CD4-positive, CD25-positive, alpha-beta regulatory T cell (primary cell): ENCODE results near the gene TEK. TPM values are rescaled to one million over a fixed set of nuclear protein-coding genes. Genes with fewer than 3 reads are reported as not detected.

ENCODE experiments used
- ATAC-seq, 2 donors: fragments of 150-1000 bp; cut with Tn5 transposase; one replicate each; pipeline ENCODE4 v1.10.0; 2021; ENCODE audit warnings: low read depth in 2 of 2, moderate number of reproducible peaks in 2 of 2, moderate library complexity in 1 of 2
- DNase-seq, 3 donors: peaks; one replicate each; pipeline versions ENCODE4 v3.0.0 to v3.0.0-alpha.2; 2012 to 2022; ENCODE audit warnings: mixed read lengths in 1 of 3
- H3K27ac ChIP-seq: one replicate; pipeline ENCODE4 v1.7.0; 2013; ENCODE audit warnings: mild to moderate bottlenecking, low read length; ENCODE audit not compliant: insufficient read depth, poor library complexity, severe bottlenecking
- H3K27me3 ChIP-seq: one replicate; pipeline ENCODE4 v1.7.0; 2013; ENCODE audit warnings: low read length; ENCODE audit not compliant: control insufficient read depth, insufficient read depth
- H3K36me3 ChIP-seq: one replicate; pipeline ENCODE4 v1.7.0; 2013; ENCODE audit warnings: mild to moderate bottlenecking, low read length, moderate library complexity; ENCODE audit not compliant: control insufficient read depth, insufficient read depth
- H3K4me1 ChIP-seq: 2 replicates; pipeline ENCODE4 v1.7.0; 2013; ENCODE audit warnings: mild to moderate bottlenecking, low read length; ENCODE audit not compliant: insufficient read depth, control insufficient read depth, poor library complexity, severe bottlenecking
- H3K4me3 ChIP-seq: one replicate; pipeline ENCODE4 v1.7.0; 2013; ENCODE audit warnings: low read depth, mild to moderate bottlenecking, low read length, moderate library complexity
- H3K9me3 ChIP-seq, 2 experiments: 1 replicate in 1 of 2; 2 replicates in 1 of 2; pipeline ENCODE4 v1.7.0; 2013; ENCODE audit warnings: low read length in 2 of 2, mild to moderate bottlenecking in 1 of 2, moderate library complexity in 1 of 2; ENCODE audit not compliant: control insufficient read depth in 2 of 2
- H3K27ac Mint-ChIP-seq, 3 donors: one replicate each; pipeline ENCODE4 v1.8.0; 2020 to 2022; ENCODE audit warnings: mild to moderate bottlenecking in 3 of 3, mixed read lengths in 3 of 3, moderate library complexity in 2 of 3
- H3K27me3 Mint-ChIP-seq: one replicate; pipeline ENCODE4 v1.8.0; 2022; ENCODE audit warnings: mild to moderate bottlenecking, mixed read lengths
- H3K36me3 Mint-ChIP-seq: one replicate; pipeline ENCODE4 v1.8.0; 2020; ENCODE audit warnings: mixed read lengths
- H3K4me1 Mint-ChIP-seq, 4 donors: one replicate each; pipeline ENCODE4 v1.8.0; 2020 to 2022; ENCODE audit warnings: mixed read lengths in 4 of 4, mild to moderate bottlenecking in 1 of 4
- H3K4me3 Mint-ChIP-seq, 4 donors: one replicate each; pipeline ENCODE4 v1.8.0; 2020 to 2022; ENCODE audit warnings: mild to moderate bottlenecking in 4 of 4, mixed read lengths in 4 of 4, moderate library complexity in 3 of 4
- H3K9me3 Mint-ChIP-seq, 7 donors: one replicate each; pipeline ENCODE4 v1.8.0; 2020 to 2022; ENCODE audit warnings: mixed read lengths in 7 of 7, mild to moderate bottlenecking in 3 of 7, moderate library complexity in 2 of 7
- polyA plus RNA-seq, 4 donors: library from polyadenylated mRNA; unstranded; fragments of 300-500 nt; fragmentation: Illumina TruSeq; gene quantifications; one replicate each; pipeline ENCODE4 v1.2.3, GENCODE V29; 2021
- total RNA-seq: library from RNA; stranded (reverse); gene quantifications from one replicate; pipeline ENCODE4 v1.2.3, GENCODE V29; 2022

Gene TEK
- total and polyA plus RNA-seq, 5 donors from 2014 or later, result not detected

- no peaks in the 10 kb centered on the region for H3K4me1 ChIP-seq
- no peaks in the 10 kb centered on the region for H3K27me3 Mint-ChIP-seq
- H3K27ac Mint-ChIP-seq, result no peak overlapping the region
- H3K27ac ChIP-seq, result no peak overlapping the region
- no peaks in the 10 kb centered on the region for H3K36me3 ChIP-seq
- H3K4me1 Mint-ChIP-seq, result peaks cover 0 to 5% (median 2%) of the 10 kb centered on the region in 4 donors
- ATAC-seq, result no peak
- no peaks in the 10 kb centered on the region for H3K9me3 Mint-ChIP-seq
- no peak overlapping the region for H3K4me3 Mint-ChIP-seq
- H3K27me3 ChIP-seq, result no peaks in the 10 kb centered on the region
- no peak for DNase-seq
- H3K9me3 ChIP-seq, result no peaks in the 10 kb centered on the region
- H3K36me3 Mint-ChIP-seq, result no peaks in the 10 kb centered on the region
- H3K4me3 ChIP-seq, result no peak overlapping the region
Observed at GRCh38 chr9:27278374-27278773, 169.3 kb downstream of the TEK start.

- Mint-ChIP-seq H3K27me3 (no peaks in the 10 kb centered on the region), H3K36me3 (no peaks in the 10 kb centered on the region), H3K4me1 (peaks cover 0 to 5% (median 2%) of the 10 kb centered on the region in 4 donors), H3K9me3 (no peaks in the 10 kb centered on the region), H3K27ac (no peak overlapping the region), H3K4me3 (no peak overlapping the region)
- Histone ChIP-seq H3K36me3 (no peaks in the 10 kb centered on the region), H3K4me1 (no peaks in the 10 kb centered on the region), H3K4me3 (no peak overlapping the region), H3K9me3 (no peaks in the 10 kb centered on the region), H3K27ac (no peak overlapping the region), H3K27me3 (no peaks in the 10 kb centered on the region)
- no peak for DNase-seq
- no peak for ATAC-seq
Observed at GRCh38 chr9:27279611-27280010, 170.6 kb downstream of the TEK start.

Other genes starting within 250 kb of the TEK start
- 17.0 TPM for gene CAAP1, start 216.4 kb upstream of the TEK start, total RNA-seq
- gene CAAP1, start 216.4 kb upstream of the TEK start, polyA plus RNA-seq, result 10 to 100 TPM; 16.2 to 17.7 (median 16.9) TPM
- 37.6 TPM for gene PLAA, start 162.0 kb upstream of the TEK start, total RNA-seq
- 10 to 100 TPM; 20.0 to 28.0 (median 23.7) TPM for gene PLAA, start 162.0 kb upstream of the TEK start, polyA plus RNA-seq
- gene IFT74, start 152.8 kb upstream of the TEK start, total RNA-seq, result 5.5 TPM
- gene IFT74, start 152.8 kb upstream of the TEK start, polyA plus RNA-seq, result 1 to 10 TPM; 5.3 to 9.6 (median 6.6) TPM
- not detected for gene LRRC19, start 103.6 kb upstream of the TEK start, total RNA-seq
- gene LRRC19, start 103.6 kb upstream of the TEK start, polyA plus RNA-seq, result under 1 TPM in 1 of 4 donors, not detected in 3; 0.05 TPM
- not detected for gene EQTN, start 187.9 kb downstream of the TEK start, total RNA-seq
- gene EQTN, start 187.9 kb downstream of the TEK start, polyA plus RNA-seq, result not detected